HepG2 (cell line): ENCODE data around the gene SLC35F1. TPM values are rescaled to one million over a fixed set of nuclear protein-coding genes. Genes with fewer than 3 reads are reported as not detected.

ENCODE experiments used
- ATAC-seq: fragments of 200-7000 bp; cut with Tn5 transposase; 3 replicates; pipeline ENCODE4 v1.9.1; 2020; ENCODE audit warnings: mild to moderate bottlenecking, moderate library complexity
- BruUV-seq: library from RNA; stranded (reverse); fragments of 400-500 nt; replicated peaks from 2 replicates; lab custom pipeline; 2021; lab: Mats Ljungman, UMichigan
- CTCF ChIA-PET: fragments of 300-600 bp; formaldehyde crosslinking; extraction: SDS; loops from one replicate; lab custom pipeline; 2021; ENCODE audit warnings: low total read pairs, inconsistent platforms, low intra/inter-chr PET ratio; lab: Yijun Ruan, JAX
- POLR2A ChIA-PET: fragments of 350-600 bp; sonication (Branson Sonifier 250); formaldehyde crosslinking; loops from one replicate; lab custom pipeline; 2020; ENCODE audit warnings: antibody characterized with exemption, inconsistent platforms; lab: Yijun Ruan, JAX
- DNase-seq: peaks from one replicate; pipeline ENCODE4 v3.0.0-alpha.2; 2015; ENCODE audit warnings: low spot score
- FAIRE-seq: peaks from 3 replicates; lab custom pipeline; 2011; peaks lifted over from hg19 to GRCh38; lab: Jason Lieb, UNC
- H2AFZ ChIP-seq: one replicate; pipeline ENCODE4 v1.6.1; 2011; ENCODE audit warnings: low read length, inconsistent platforms
- H3K27ac ChIP-seq: fragments of 300-600 bp; 3 replicates; pipeline ENCODE4 v1.8.0; 2011; ENCODE audit warnings: mixed run types, mild to moderate bottlenecking, mixed read lengths, low read length, inconsistent platforms; ENCODE audit not compliant: insufficient read depth; ENCODE audit errors: extremely low read length
- H3K27me3 ChIP-seq, 2 experiments: fragments of 200-600 bp in 1 of 2; 2 replicates in 1 of 2; 3 replicates in 1 of 2; pipeline versions ENCODE4 v1.6.0 to v1.8.0; 2011; ENCODE audit warnings: low read length in 2 of 2, mild to moderate bottlenecking in 2 of 2, moderate library complexity in 2 of 2, inconsistent platforms in 1 of 2; ENCODE audit not compliant: insufficient read depth in 2 of 2, control insufficient read depth in 1 of 2
- H3K36me3 ChIP-seq, 2 experiments: fragments of 200-600 bp in 1 of 2; replicated peaks in 1 of 2; 2 replicates in 1 of 2; 3 replicates in 1 of 2; pipeline versions ENCODE4 v1.5.1 to v1.8.0; 2011; ENCODE audit warnings: low read length in 2 of 2, inconsistent platforms in 1 of 2; ENCODE audit not compliant: insufficient read depth in 2 of 2, control insufficient read depth in 1 of 2
- H3K4me1 ChIP-seq: 2 replicates; pipeline ENCODE4 v1.5.1; 2012; ENCODE audit warnings: low read length, inconsistent platforms; ENCODE audit not compliant: insufficient read depth
- H3K4me2 ChIP-seq: 2 replicates; pipeline ENCODE4 v1.6.0; 2011; ENCODE audit warnings: low read depth, low read length, inconsistent platforms
- H3K4me3 ChIP-seq, 3 experiments: fragments of 200-600 bp in 1 of 3; sonication (generic), shearing (Covaris generic) in 1 of 3; replicated peaks in 1 of 3; 2 replicates each; pipeline ENCODE4 v1.5.1; 2011 to 2016; ENCODE audit warnings: low read length in 3 of 3, inconsistent platforms in 2 of 3, low read depth in 2 of 3, mild to moderate bottlenecking in 2 of 3, control low read depth in 1 of 3, mixed read lengths in 1 of 3; ENCODE audit not compliant: insufficient read depth in 1 of 3
- H3K79me2 ChIP-seq: one replicate; pipeline ENCODE4 v1.6.1; 2011; ENCODE audit warnings: low read length, inconsistent platforms; ENCODE audit not compliant: insufficient read depth
- H3K9ac ChIP-seq: 2 replicates; pipeline ENCODE4 v1.6.0; 2011; ENCODE audit warnings: mild to moderate bottlenecking, low read depth, low read length, inconsistent platforms; ENCODE audit not compliant: insufficient read depth
- H3K9me3 ChIP-seq: 2 replicates; pipeline ENCODE4 v1.5.1; 2012; ENCODE audit warnings: mild to moderate bottlenecking, low read length
- H4K20me1 ChIP-seq: 2 replicates; pipeline ENCODE4 v1.6.0; 2011; ENCODE audit warnings: inconsistent platforms, mild to moderate bottlenecking, low read length, moderate library complexity; ENCODE audit not compliant: insufficient read depth
- CBFB ChIP-seq: sonication (generic); formaldehyde crosslinking; IDR thresholded peaks from 2 replicates; pipeline ENCODE4 v1.4.0; 2020; ENCODE audit warnings: missing genetic modification reagents
- JARID2 ChIP-seq: sonication (generic); formaldehyde crosslinking; IDR thresholded peaks from 2 replicates; pipeline ENCODE4 v1.8.1; 2023; ENCODE audit warnings: missing genetic modification reagents, inconsistent platforms; ENCODE audit not compliant: insufficient replicate concordance
- SNRNP70 ChIP-seq: fragments of 200-400 bp; formaldehyde crosslinking; IDR thresholded peaks from 2 replicates; pipeline ENCODE4 v1.6.1; 2017; ENCODE audit warnings: mild to moderate bottlenecking, low read depth, low read length, moderate library complexity
- SP2 ChIP-seq: sonication (generic); formaldehyde crosslinking; IDR thresholded peaks from 2 replicates; pipeline ENCODE4 v1.5.1; 2020; ENCODE audit warnings: mild to moderate bottlenecking, missing genetic modification reagents
- TFAP4 ChIP-seq: sonication (generic); IDR thresholded peaks from 2 replicates; pipeline ENCODE4 v1.6.1; 2016; ENCODE audit warnings: low read depth, borderline replicate concordance
- TOPORS ChIP-seq: sonication (generic); formaldehyde crosslinking; IDR thresholded peaks from 2 replicates; pipeline ENCODE4 v1.8.0; 2023; ENCODE audit warnings: mild to moderate bottlenecking, missing genetic modification reagents
- YY1 ChIP-seq: IDR thresholded peaks from 2 replicates; pipeline ENCODE4 v1.6.1; 2011; ENCODE audit warnings: low read length, low read depth, moderate library complexity, mild to moderate bottlenecking; ENCODE audit not compliant: insufficient read depth, insufficient replicate concordance
- ZNF562 ChIP-seq: sonication (generic); formaldehyde crosslinking; IDR thresholded peaks from 2 replicates; pipeline ENCODE4 v1.8.0; 2022; ENCODE audit warnings: missing genetic modification reagents, borderline replicate concordance
- ZNF598 ChIP-seq: sonication (generic); formaldehyde crosslinking; IDR thresholded peaks from 2 replicates; pipeline ENCODE4 v1.5.1; 2020; ENCODE audit warnings: mild to moderate bottlenecking, missing genetic modification reagents, borderline replicate concordance
- WGBS: methylation state at CpG from one replicate; pipeline ENCODE4 v1.1.6; 2017; ENCODE audit warnings: low lambda C conversion rate; 5-methylcytosine and 5-hydroxymethylcytosine counted together
- in situ Hi-C: cut with HindIII; loops from 2 replicates; pipeline ENCODE4 v1.10.0; 2017; ENCODE audit warnings: low pct_unique_long_range_greater_than_20kb; ENCODE audit not compliant: extremely low pct_ligation_motif_present
- intact Hi-C: fragments of 100-400 bp; cut with micrococcal nuclease; formaldehyde crosslinking; loops from one replicate; pipeline ENCODE4 v1.10.0; 2022; ENCODE audit not compliant: unreplicated experiment
- polyA plus RNA-seq, 8 experiments: library from polyadenylated mRNA; depleted of rRNA in 3 of 8; stranded (reverse) in 7 of 8; unstranded in 1 of 8; fragments of >200 nt; fragmentation: Illumina TruSeq in 4 of 8; extraction: Trizol in 4 of 8; gene quantifications; 2 replicates each; pipeline versions ENCODE4 v1.2.1 to v1.2.3, GENCODE V29; 2011 to 2016; ENCODE audit warnings: low read depth in 4 of 8, missing spikeins in 1 of 8, mixed read lengths in 1 of 8; ENCODE audit not compliant: insufficient read depth in 1 of 8
- total RNA-seq, 5 experiments: library from RNA; depleted of rRNA; stranded (reverse); fragments of >200 nt; fragmentation: Illumina TruSeq; extraction: Trizol; gene quantifications; 2 replicates each; pipeline ENCODE4 v1.2.3, GENCODE V29; 2016; ENCODE audit warnings: low read depth in 1 of 5

SLC35F1 gene
- total and polyA plus RNA-seq, 2 of the 13 experiments (the other 11 are each of a cell fraction or from before 2014, with no cell fraction given): 0.01 TPM; not detected in 1

- 6% methylated on average over 1 of the region's 1 CpG for WGBS
- DNase-seq (no peak), ATAC-seq (no peak), FAIRE-seq (no peak)
- BruUV-seq: no TSS peak
- H3K9me3 ChIP-seq: peaks cover 6% of the 10 kb centered on the region; the same call in 1 of the 2 replicates
- no peaks in the 10 kb centered on the region for H3K36me3 ChIP-seq
- ChIA-PET POLR2A (no interaction called here), CTCF (no interaction called here)
- H3K27me3 ChIP-seq: no peaks in the 10 kb centered on the region; a peak in 1 of 5 replicates
- no peaks in the 10 kb centered on the region for H3K79me2 ChIP-seq
- H3K27ac ChIP-seq: no peak overlapping the region
- H3K9ac ChIP-seq: no peak overlapping the region
- no peak for TF ChIP-seq YY1
- no peak for TF ChIP-seq TFAP4
- TF ChIP-seq ZNF562 (CRISPR knock-in tag): no peak
- no peak for TF ChIP-seq JARID2
- TF ChIP-seq CBFB (CRISPR knock-in tag): no peak
- TF ChIP-seq ZNF598: no peak
- no peak for TF ChIP-seq SNRNP70
- no peak for TF ChIP-seq TOPORS (CRISPR knock-in tag)
- H3K4me2 ChIP-seq: no peak overlapping the region
- in situ Hi-C loops: no loop called here
- intact Hi-C loops: no loop called here
- H2AFZ ChIP-seq: no peak overlapping the region
- H4K20me1 ChIP-seq: no peaks in the 10 kb centered on the region
- no peak overlapping the region for H3K4me3 ChIP-seq
- H3K4me1 ChIP-seq: no peaks in the 10 kb centered on the region
Measured at GRCh38 chr6:118101220-118101619, 194.2 kb downstream of the SLC35F1 start.

- H3K4me3 ChIP-seq: no peak overlapping the region
- CTCF ChIA-PET: no interaction called here
Measured at GRCh38 chr6:118101831-118102345, 194.8 kb downstream of the SLC35F1 start.

More at GRCh38 chr6:118101831-118102345, 194.8 kb downstream of the SLC35F1 start:
- POLR2A ChIA-PET: no interaction called here
- WGBS: 0% methylated on average over 4 of the region's 4 CpGs
- no peaks in the 10 kb centered on the region for H3K4me1 ChIP-seq
- H3K4me2 ChIP-seq: no peak overlapping the region
- no peak overlapping the region for H2AFZ ChIP-seq
- H3K9me3 ChIP-seq: peaks cover 6% of the 10 kb centered on the region; the same call in 1 of the 2 replicates
- in situ Hi-C loops: no loop called here
- intact Hi-C loops: no loop called here
- no peaks in the 10 kb centered on the region for H3K36me3 ChIP-seq
- no peaks in the 10 kb centered on the region for H4K20me1 ChIP-seq
- DNase-seq: no peak
- no peak for FAIRE-seq
- no peak for TF ChIP-seq SP2
- H3K27me3 ChIP-seq: no peaks in the 10 kb centered on the region; a peak in 1 of 5 replicates
- H3K9ac ChIP-seq: no peak overlapping the region
- H3K79me2 ChIP-seq: no peaks in the 10 kb centered on the region
- H3K27ac ChIP-seq: no peak overlapping the region
- BruUV-seq: no TSS peak
- ATAC-seq: no peak
